Non-pigmented ciliary epithelial cell (primary cell): ENCODE measurements around the gene WDR37.

ENCODE experiments used
- DNase-seq: peaks from one replicate; pipeline ENCODE4 v3.0.0-alpha.2; 2010; ENCODE audit warnings: low read depth

Gene WDR37

DNA sequence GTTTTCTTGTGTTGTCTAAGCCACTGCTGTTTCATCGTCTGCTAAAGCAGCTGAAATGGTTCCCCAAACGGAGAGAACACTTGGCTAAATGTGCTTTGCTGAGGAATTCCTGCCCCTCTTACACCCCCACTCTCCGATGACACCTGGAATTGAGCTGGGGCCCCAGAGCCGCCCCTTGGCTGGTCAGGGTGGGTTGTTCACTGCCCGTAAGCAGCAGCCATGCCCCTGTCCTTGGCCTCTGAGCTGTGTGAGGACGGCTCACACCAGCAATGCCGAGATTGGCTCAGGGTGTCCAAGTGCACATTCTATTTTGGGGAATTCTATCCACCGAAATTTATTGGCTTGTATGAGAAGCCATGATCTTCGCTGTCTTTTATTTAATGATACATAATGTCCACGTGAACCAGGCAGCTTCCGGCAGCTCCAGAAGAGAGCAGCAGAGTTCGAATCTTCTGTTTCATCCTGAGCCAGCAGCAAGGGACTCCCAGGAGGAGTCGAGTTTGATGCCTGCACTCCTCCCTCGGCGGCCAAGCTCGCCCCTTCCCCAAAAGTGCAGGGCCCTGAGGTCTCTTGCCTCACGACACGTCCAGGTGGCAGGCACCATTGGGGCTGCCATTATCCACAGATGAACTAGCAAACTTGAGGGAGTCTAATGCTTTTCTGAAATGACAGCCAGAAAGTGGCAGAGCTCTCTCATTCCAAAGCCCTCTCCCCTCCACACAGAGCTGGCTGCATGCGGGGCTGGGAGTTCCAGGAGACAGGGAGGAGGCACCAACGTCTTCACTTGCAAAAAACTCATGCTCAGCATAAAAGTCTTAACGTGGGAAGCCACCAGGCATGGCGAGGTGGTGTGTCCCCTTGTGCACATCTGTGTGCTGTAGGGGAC is 114.0 kb downstream of the WDR37 start:
- DNase-seq: no peak

DNA sequence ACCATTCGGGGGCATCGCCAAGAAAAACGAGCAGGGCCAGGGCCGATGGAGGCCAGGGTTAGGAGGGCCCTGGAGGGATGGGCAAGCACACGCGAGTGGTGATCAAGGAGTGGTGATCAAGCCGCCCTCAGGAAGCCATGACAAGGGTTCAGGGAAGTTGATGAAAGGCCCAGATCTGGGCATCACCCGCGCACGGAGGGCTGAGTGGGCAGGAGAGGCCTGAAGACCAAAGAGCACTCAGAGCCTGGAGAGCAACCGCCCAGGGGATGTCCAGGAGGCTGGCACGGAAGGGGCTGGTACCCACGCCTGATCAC is 114.6 kb downstream of the WDR37 start:
- no peak for DNase-seq

GRCh38 chr10:1171182-1171581 is 115.0 kb downstream of the WDR37 start:
- no peak for DNase-seq

DNA sequence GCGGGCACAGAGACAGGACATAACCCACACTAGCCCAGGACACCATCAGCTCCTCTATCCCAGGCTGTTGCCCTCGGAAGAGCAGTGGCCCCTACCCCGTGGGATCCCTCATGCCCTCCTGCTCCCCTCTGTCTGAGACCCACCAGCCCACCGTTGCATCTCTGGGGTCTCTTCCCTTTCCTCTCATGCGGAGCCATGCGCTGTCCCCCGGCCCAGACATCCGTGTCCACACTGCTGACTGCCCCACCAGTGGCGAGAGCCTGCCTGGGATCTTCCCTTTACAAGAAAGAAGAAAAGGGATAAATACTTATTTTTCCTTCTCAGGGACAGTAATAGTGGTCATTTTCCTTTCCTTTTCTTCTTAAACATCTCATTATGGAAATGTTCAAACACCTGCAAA is 115.4 kb downstream of the WDR37 start:
- DNase-seq: no peak

- DNase-seq: no peak
Measured at GRCh38 chr10:1172256-1172984, 116.2 kb downstream of the WDR37 start.

DNA sequence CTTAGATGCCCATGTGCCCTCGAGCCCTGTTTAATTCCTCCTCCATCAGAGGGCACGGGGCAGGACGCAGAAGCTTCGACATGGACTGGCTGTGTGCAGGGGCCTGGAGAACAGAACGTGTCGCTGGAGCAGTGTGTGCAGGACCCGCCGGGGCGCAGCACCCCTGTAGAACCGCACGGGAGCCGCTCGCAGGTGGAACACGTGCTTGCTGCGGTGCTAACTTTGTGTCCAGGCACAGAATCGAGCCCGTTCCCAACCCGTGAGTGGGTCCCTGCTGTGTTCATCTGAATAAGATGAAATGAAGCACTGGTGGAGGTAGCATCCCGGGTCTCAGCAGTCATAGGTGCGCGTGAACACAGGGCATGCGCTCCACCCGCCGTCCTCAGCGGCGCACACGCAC is 116.9 kb downstream of the WDR37 start:
- no peak for DNase-seq

- no peak for DNase-seq
Measured at GRCh38 chr10:1174022-1174421, 117.8 kb downstream of the WDR37 start.

DNA sequence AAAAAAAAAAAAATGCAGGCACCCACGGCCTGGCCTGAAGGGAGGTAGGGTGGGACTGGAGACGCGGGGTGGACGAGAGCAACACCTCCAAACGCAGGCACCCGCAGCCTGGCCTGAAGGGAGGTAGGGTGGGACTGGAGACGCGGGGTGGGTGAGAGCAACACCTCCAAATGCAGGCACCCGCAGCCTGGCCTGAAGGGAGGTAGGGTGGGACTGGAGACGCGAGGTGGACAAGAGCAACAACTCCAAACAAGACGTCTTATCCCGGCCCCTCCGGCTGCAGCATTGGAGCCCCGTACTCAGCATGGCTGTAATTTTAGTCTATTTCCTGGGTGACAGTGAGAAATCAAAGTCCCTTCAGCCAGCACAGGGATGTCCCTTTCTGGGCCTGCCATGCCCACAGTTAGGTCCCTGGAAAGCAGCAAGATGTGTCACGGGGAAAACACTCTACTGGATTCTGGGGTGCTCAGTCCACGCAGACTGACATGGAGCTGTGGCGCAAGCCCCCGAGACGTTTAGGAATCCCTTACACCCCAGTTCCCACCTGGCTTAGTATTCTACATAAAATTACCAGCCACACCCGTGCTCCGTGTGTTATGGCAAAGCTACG is 119.9 kb downstream of the WDR37 start:
- DNase-seq: no peak

GRCh38 chr10:1177936-1178335 is 121.8 kb downstream of the WDR37 start:
- no peak for DNase-seq

GRCh38 chr10:1178506-1178905 is 122.3 kb downstream of the WDR37 start:
- DNase-seq: no peak

- DNase-seq: no peak
Measured at GRCh38 chr10:1179346-1180070, 123.3 kb downstream of the WDR37 start.

DNA sequence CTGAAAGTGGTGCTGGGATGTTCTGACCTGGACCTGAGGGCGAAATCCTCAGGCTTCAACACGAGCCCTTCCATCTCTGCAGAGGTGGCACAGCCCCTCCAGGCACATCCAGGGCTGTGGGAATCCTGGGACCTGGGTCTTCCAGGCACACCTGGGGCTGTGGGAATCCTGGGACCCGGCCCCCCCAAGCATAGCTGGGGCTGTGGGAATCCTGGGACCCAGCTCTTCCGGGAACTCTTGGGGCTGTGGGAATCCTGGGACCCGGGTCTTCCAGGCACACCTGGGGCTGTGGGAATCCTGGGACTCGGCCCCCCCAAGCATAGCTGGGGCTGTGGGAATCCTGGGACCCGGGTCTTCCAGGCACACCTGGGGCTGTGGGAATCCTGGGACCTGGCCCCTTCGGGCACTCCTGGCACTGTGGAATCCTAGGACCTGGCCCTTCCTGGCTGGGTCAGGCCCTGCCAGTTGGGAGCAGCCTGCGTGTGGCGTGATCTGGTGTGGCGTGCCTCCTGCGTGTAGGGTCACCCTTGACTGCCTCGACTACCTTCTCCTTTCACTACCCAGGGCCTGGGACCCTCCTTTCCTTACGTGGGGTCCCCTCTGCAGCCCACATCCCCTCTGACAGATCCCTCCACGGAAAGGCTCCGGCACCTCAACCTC is 124.0 kb downstream of the WDR37 start:
- no peak for DNase-seq

GRCh38 chr10:1180836-1181235 is 124.7 kb downstream of the WDR37 start:
- DNase-seq: no peak
